Measurements from ENCODE around the gene MTHFSD. TPM values are rescaled to one million over a fixed set of nuclear protein-coding genes. Genes with fewer than 3 reads are reported as not detected.

The MTHFSD gene
- total and polyA plus RNA-seq, 2 donors (not counting 3 experiments of a cell fraction or from before 2014, with no cell fraction given), result 16.7 to 21.1 TPM

GRCh38 chr16:86580791-86581170 is 25.7 kb upstream of the MTHFSD start:
- H3K36me3 ChIP-seq (ENCODE audit: control insufficient read depth in 2 of 2, extremely low read depth in 1 of 2, insufficient read depth in 2 of 2, low read length in 2 of 2), result no peaks in the 10 kb centered on the region
- TF ChIP-seq MYC (IDR thresholded peaks at IDR 0.05; ENCODE audit: low read depth, low read length) (no peak), EZH2 (IDR thresholded peaks at IDR 0.05; ENCODE audit: borderline replicate concordance, low read depth, low read length, severe bottlenecking) (no peak), GATA2 (IDR thresholded peaks at IDR 0.05; ENCODE audit: insufficient read depth, insufficient read length, low read depth, low read length) (no peak), CTCF (IDR thresholded peaks at IDR 0.05; ENCODE audit: extremely low read depth in 1 of 2, insufficient read depth in 1 of 2, low read depth in 1 of 2, low read length in 2 of 2) (no peak), JUN (IDR thresholded peaks at IDR 0.05; ENCODE audit: borderline replicate concordance, insufficient read depth, insufficient read length, low read depth) (no peak), MAX (IDR thresholded peaks at IDR 0.05; ENCODE audit: insufficient read depth, insufficient read length) (no peak), POLR2A (IDR thresholded peaks at IDR 0.05; ENCODE audit: low read depth, low read length) (no peak), POLR2AphosphoS5 (IDR thresholded peaks at IDR 0.05; ENCODE audit: insufficient read depth, low read depth, low read length) (no peak), FOS (IDR thresholded peaks at IDR 0.05; ENCODE audit: borderline replicate concordance, insufficient read depth, low read length) (no peak)
- DNase-seq (ENCODE audit: low read depth, low spot score) (no peak), FAIRE-seq (no peak)
- H3K27ac ChIP-seq (ENCODE audit: insufficient read depth, low read depth, low read length), result no peak overlapping the region
- H3K4me3 ChIP-seq (replicated peaks in 1 of 3; ENCODE audit: insufficient read depth in 1 of 3, low read depth in 1 of 3, low read length in 3 of 3), result no peak overlapping the region
- no TSS peak for BruUV-seq (replicated peaks)
- H2AFZ ChIP-seq (ENCODE audit: low read depth, low read length), result no peak overlapping the region
- dilution Hi-C loops (cut with MboI; ENCODE audit: extremely low pct_ligation_motif_present, low sequenced_read_pairs), result no loop called here
- intact Hi-C loops (cut with micrococcal nuclease), result no loop called here
- no peaks in the 10 kb centered on the region for H3K9me1 ChIP-seq (replicated peaks; ENCODE audit: control insufficient read depth, extremely low read depth, insufficient read depth, low read length)
- H4K20me1 ChIP-seq (replicated peaks; ENCODE audit: control insufficient read depth, extremely low read depth, insufficient read depth, low read length), result no peaks in the 10 kb centered on the region
- peaks cover 36% of the 10 kb centered on the region for H3K4me1 ChIP-seq (ENCODE audit: control insufficient read depth, extremely low read depth, insufficient read depth, low read length)
- H3K9me3 ChIP-seq (replicated peaks; ENCODE audit: control insufficient read depth, insufficient read depth, low read length), result no peaks in the 10 kb centered on the region
- no peak overlapping the region for H3K9ac ChIP-seq (replicated peaks; ENCODE audit: extremely low read depth, insufficient read depth, low read length)
- CTCF ChIA-PET, result interaction anchor here (1.3 kb wide), 1 partner anchor 293 kb away, joined by 4 read pairs; no protein-coding TSS in a partner anchor
- H3K79me2 ChIP-seq (ENCODE audit: control insufficient read depth, insufficient read depth, low read length), result peaks cover 21% of the 10 kb centered on the region
- no peaks in the 10 kb centered on the region for H3K27me3 ChIP-seq (ENCODE audit: control insufficient read depth in 2 of 2, insufficient read depth in 2 of 2, low read length in 2 of 2)
- POLR2A ChIA-PET, result no interaction called here
- H3K4me2 ChIP-seq (ENCODE audit: insufficient read depth, low read length), result no peak overlapping the region
